HG03097 (cell line): Measurements from ENCODE around the gene AGK.
"Not testable (repeated sequence)": the region's sequence is repeated elsewhere in the genome, so short reads cannot be mapped to it uniquely, and the experiment has no call there.

ENCODE experiments used
- ATAC-seq: cut with Tn5 transposase; IDR thresholded peaks from one replicate; pipeline ENCODE4 v1.9.1; 2021; ENCODE audit not compliant: unreplicated experiment, low FRiP score

Gene AGK

DNA sequence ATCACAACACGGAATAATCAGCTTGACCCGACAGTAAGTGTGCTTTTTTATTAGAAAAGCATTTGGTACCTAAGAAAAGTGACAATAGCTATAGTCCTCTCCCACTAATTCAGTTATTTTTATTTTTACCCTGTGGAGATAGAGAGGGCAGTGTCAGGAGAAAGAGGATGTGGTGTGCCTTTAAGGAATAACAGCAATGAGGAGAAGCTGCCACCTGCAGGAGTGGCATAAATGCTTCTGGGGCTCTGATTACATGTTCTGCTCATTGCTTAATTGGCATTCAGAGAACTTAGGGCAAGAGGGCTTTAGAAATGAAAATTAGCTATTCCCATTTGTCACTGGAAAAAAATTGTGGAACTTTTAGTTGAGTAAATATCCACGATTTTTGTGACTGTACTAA, 90.7 kb downstream of the AGK start:
- no peak for ATAC-seq

DNA sequence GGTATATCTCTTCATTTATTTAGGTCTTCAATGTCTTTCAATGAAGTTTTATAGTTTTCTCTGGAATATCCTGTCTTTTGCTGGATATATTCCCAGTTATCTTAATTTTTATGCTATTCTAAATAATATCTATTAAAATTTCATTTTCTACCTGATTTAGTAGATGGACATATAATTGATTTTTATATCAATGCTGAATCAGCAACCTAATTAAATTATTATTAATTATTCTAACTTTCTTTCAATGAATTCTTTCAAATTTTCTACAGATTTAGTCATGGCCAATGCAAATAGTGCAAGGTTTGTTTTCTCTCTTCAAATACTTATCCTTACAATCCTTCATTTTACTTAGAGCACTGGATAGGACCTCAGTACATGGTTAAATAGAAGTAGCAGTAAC, 94.0 kb downstream of the AGK start:
- no peak for ATAC-seq

DNA sequence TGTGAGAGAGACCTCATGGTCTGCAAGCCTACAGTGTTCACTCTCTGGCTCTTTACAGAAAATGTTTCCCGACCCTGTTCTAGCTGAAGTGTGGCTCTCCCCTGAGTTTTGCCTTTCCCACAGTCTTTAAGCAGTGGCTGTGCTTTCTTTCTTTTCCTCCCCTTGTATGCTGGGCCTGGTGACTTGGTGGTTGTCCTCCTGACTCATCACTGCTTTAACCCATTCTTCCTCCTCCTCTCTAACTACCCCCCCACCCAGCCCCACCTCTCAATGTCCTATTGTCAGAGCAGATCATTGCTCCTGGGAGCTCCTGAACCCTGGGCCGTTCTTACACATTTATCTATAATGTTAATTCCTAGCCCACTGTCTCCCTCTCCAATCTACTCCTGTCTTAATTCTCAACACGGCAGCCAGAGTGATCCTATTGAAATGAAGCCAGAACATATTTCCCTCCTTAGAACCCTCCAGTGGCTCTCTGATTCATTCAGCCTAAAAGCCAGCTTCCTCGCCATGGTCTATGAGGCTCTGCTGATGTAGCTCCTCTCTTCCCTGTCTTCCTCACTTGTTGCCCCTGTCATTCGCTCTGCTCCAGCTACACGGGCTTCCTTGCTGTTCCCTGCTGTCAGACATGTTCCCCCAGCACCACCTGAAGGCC, 95.7 kb downstream of the AGK start:
- no peak for ATAC-seq

DNA sequence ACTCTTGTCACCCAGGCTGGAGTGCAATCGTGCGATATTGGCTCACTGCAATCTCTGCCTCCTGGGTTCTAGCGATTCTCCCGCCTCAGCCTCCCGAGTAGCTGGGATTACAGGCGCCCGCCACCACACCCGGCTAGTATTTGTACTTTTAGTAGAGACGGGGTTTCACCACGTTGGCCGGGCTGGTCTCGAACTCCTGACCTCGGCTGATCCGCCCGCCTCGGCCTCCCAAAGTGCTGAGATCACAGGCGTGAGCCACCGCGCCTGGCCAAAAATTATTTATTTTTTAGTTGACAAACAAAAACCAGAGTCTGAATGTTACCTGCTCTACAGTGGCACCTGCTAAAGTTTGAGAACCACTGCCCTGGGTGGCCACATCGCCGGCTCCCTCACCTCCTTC, 96.5 kb downstream of the AGK start:
- not testable (repeated sequence) for ATAC-seq

- no peak for ATAC-seq
Measured at GRCh38 chr7:141648276-141649114, 97.3 kb downstream of the AGK start.

DNA sequence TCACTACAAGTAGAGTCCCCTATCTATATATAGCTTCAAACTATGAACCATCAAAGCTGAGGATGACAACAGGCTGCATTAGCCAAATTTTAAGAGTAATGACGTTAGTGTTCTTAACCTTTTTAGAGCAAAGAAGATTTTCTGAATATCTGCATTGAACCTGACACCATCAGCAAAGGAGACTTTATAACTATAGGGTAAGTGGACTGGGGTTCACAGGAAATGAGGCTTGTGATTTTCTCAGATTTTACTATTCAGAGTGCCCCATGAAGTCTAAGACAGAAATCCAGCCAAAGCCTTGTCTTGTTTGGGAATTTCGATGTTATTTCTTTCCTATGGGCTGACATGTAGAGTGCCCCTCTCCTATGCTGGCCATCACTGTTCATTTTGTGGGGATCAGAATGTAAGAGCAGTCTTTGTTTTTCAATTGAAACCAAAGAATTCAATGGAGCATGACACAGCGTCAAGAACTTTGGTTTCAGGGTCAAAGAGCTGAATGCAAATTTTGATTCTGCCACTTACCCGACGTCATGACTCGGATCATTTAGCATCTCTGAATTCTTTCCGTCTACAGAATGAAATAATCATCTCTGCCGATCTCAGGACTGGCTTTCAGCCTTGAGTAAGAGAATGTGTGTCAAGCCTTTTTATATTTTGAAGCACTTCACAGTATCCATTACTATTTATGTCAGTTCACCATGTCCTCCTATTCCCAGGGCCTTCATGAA, 98.1 kb downstream of the AGK start:
- ATAC-seq: no peak

- ATAC-seq: no peak
Measured at GRCh38 chr7:141649865-141650634, 98.8 kb downstream of the AGK start.

DNA sequence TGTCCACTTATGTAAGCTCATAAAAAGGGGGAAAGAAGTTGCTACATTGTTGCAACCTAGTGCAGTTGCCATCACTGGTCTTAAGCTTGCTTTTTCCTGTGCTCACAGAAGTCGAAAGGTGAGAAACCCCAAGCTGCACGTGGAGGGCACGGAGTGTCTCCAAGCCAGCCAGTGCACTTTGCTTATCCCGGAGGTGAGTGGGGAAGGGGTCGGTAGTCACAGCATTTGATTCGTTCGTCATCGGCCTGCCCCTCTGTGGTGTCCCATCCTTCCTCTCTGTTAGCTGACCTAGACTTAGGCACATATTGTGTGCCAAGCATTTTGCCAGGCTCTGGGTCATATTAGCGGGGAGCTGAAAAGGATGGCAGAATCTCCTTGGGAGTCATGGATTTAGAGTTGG, 100.2 kb downstream of the AGK start:
- ATAC-seq: no peak

DNA sequence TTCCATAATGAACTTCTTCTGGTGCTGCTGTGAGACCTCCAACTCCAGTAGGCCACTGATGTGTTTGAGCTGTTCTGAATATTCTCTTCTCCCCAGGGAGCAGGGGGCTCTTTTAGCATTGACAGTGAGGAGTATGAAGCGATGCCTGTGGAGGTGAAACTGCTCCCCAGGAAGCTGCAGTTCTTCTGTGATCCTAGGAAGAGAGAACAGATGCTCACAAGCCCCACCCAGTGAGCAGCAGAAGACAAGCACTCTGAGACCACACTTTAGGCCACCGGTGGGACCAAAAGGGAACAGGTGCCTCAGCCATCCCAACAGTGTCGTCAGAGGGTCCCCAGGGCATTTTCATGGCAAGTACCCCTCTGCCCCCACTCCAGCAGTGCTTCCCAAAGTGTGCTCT, 101.5 kb downstream of the AGK start:
- ATAC-seq: no peak

- peak; percentile 93 for ATAC-seq
Measured at GRCh38 chr7:141654551-141654950, 103.3 kb downstream of the AGK start.

DNA sequence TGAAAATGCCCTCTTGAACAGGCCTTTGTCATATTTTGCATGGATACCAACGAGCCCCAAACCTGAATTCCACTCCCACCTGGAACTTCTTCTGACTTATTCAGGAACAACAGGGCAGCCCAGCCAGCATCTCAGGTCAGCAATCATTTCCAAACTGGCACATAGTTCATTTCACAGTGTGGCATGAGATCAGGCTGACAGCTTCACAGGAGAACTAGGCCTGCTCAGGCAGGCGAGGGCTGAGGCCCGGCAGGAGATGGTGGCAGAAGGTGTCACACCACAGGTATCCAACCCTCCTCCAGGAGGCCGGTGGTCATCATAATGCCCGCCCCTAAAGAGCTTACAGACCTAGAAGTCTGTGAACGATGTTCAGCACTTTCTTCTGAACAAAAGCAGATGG, 108.3 kb downstream of the AGK start:
- ATAC-seq: no peak

GRCh38 chr7:141660259-141660658, 109.0 kb downstream of the AGK start:
- ATAC-seq: no peak

- ATAC-seq: no peak
Measured at GRCh38 chr7:141663081-141663849, 112.1 kb downstream of the AGK start.

- no peak for ATAC-seq
Measured at GRCh38 chr7:141664450-141664849, 113.2 kb downstream of the AGK start.

DNA sequence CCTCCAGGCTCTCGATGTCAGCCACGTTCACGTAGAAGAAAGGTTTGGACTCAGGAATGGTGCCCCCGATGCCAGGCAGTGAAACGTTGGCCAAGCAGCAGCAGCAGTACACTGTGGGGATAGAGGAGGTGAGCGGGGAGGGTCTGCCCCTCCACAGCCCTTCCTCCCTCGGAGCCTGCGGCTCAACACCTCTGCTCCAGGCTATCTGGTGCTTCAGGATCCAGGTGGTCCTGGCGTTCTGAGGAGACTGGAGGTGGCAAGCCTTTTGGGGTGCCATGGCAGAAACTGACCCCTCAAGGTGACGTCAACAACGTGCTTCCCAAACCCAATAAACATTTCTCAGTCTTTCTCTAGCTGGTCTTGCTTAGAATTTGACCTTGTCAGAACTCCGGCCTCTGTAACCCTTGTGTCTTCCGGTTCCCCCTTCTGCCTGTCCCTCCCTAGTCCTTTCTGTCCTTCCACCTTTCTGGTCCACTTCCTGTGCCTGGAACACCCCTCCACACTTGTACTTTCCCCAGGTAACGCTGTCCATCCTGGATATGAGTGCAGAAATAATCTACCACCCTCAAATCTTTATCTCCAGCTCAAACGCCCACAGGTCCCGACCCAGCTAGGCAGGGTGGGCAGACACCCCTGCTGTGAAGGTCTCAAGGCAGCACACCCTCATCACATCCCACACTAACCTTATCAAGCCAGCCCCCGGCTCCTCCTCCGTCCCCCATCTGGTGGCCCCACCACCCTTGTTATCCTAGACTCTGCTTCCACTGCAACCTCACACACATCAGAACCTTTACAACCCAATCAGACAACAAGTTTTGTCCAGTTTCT, 114.2 kb downstream of the AGK start:
- ATAC-seq: no peak

DNA sequence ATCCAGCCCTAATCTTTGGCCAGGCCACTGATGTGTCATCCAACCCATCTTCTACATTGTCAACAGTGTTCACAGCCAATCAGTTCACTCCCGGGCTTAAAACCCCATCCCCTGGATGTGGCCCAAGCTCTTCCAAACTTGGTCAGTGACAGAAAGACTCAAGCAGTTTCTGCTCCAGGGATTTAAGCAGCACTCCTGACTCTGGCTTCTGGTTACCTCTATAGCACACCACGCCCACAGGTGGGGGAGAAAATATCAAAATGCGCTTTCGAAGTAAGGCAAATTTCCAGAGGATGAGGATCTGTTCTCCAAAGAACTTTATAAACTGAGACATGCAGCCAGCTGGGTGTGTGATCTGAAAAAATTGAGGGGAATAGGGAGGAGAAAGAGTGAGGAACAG, 114.9 kb downstream of the AGK start:
- ATAC-seq: no peak

DNA sequence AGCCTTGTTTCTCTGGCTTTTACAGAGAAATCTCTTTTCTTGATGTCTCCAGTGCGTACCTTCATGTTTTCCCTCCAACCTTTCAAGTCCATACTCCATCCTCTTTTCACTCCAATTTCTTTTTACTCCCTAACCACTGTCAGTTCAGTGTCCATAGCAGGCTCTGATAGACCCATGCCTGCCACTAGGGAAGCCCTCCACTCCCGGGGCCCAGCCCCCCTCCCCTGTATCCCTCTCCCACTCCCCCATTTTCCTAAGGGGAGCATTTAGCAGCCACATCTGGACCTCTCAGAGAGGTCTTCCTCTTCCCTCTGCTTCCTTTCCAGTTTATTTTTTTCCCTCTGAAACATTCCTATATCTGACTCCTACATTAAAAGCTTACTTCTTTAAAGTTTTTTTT, 117.6 kb downstream of the AGK start:
- no peak for ATAC-seq

- no peak for ATAC-seq
Measured at GRCh38 chr7:141671705-141672496, 120.7 kb downstream of the AGK start.
